Nephron (organoid): ENCODE measurements around the gene ADM.
A peak's percentile ranks its signal among the peaks of the same experiment; 100 is the strongest.

ENCODE experiments used
- H3K27ac Mint-ChIP-seq, 3 experiments: 2 replicates each; pipeline ENCODE4 v1.8.0; 2020; ENCODE audit warnings: mixed read lengths in 3 of 3, mild to moderate bottlenecking in 2 of 3, moderate library complexity in 1 of 3
- H3K27me3 Mint-ChIP-seq: 2 replicates; pipeline ENCODE4 v1.8.0; 2021; ENCODE audit warnings: low read depth, mild to moderate bottlenecking, moderate library complexity, mixed read lengths
- H3K36me3 Mint-ChIP-seq: 2 replicates; pipeline ENCODE4 v1.8.0; 2020; ENCODE audit warnings: low read depth, mixed read lengths
- H3K4me1 Mint-ChIP-seq: 2 replicates; pipeline ENCODE4 v1.8.0; 2020; ENCODE audit warnings: mixed read lengths
- H3K4me3 Mint-ChIP-seq, 3 experiments: 2 replicates each; pipeline ENCODE4 v1.8.0; 2020; ENCODE audit warnings: mild to moderate bottlenecking in 3 of 3, mixed read lengths in 3 of 3, moderate library complexity in 2 of 3
- H3K9me3 Mint-ChIP-seq: 2 replicates; pipeline ENCODE4 v1.8.0; 2020; ENCODE audit warnings: mixed read lengths
- CTCF ChIP-seq, 3 experiments: fragments of 200-600 bp; sonication (generic); IDR thresholded peaks; one replicate each; pipeline ENCODE4 v1.5.0; 2021; ENCODE audit warnings: antibody characterized with exemption in 3 of 3; ENCODE audit not compliant: unreplicated experiment in 3 of 3

Gene ADM

GRCh38 chr11:10287766-10288715, 16.8 kb upstream of the ADM start:
- no peaks in the 10 kb centered on the region for H3K9me3 Mint-ChIP-seq

GRCh38 chr11:10288881-10289764, 15.8 kb upstream of the ADM start:
- no peaks in the 10 kb centered on the region for H3K27me3 Mint-ChIP-seq
- H3K36me3 Mint-ChIP-seq, result peaks cover 15% of the 10 kb centered on the region
- no peaks in the 10 kb centered on the region for H3K9me3 Mint-ChIP-seq
- TF ChIP-seq CTCF (IDR thresholded peaks at IDR 0.05; ENCODE audit: unreplicated experiment in 3 of 3), result no peak
- peaks cover 18% of the 10 kb centered on the region for H3K4me1 Mint-ChIP-seq
- H3K4me3 Mint-ChIP-seq, result no peak overlapping the region
- H3K27ac Mint-ChIP-seq, result no peak overlapping the region

More at GRCh38 chr11:10287766-10288715, 16.8 kb upstream of the ADM start:
- Mint-ChIP-seq H3K4me1 (peaks cover 16% of the 10 kb centered on the region), H3K4me3 (no peak overlapping the region), H3K27ac (no peak overlapping the region), H3K27me3 (no peaks in the 10 kb centered on the region), H3K36me3 (peaks cover 15% of the 10 kb centered on the region)
- TF ChIP-seq CTCF (IDR thresholded peaks at IDR 0.05; ENCODE audit: unreplicated experiment in 3 of 3), result no peak

GRCh38 chr11:10289765-10290380, 15.0 kb upstream of the ADM start:
- Mint-ChIP-seq H3K27ac (no peak overlapping the region), H3K9me3 (no peaks in the 10 kb centered on the region), H3K4me1 (peaks cover 20% of the 10 kb centered on the region), H3K4me3 (peak overlapping the region in 1 of 3 experiments; percentile 13), H3K36me3 (peaks cover 15% of the 10 kb centered on the region), H3K27me3 (no peaks in the 10 kb centered on the region)
- no peak for TF ChIP-seq CTCF (IDR thresholded peaks at IDR 0.05; ENCODE audit: unreplicated experiment in 3 of 3)

- Mint-ChIP-seq H3K36me3 (peaks cover 15% of the 10 kb centered on the region), H3K4me1 (peaks cover 31% of the 10 kb centered on the region), H3K4me3 (peak overlapping the region; percentile 83 to 94 (median 91)), H3K9me3 (no peaks in the 10 kb centered on the region), H3K27ac (peak overlapping the region; percentile 87 to 94 (median 90)), H3K27me3 (peaks cover 12% of the 10 kb centered on the region)
- TF ChIP-seq CTCF (IDR thresholded peaks at IDR 0.05; ENCODE audit: unreplicated experiment in 3 of 3), result no peak
These were observed 12.9 kb upstream of the ADM start for GRCh38 chr11:10291801-10292638.
